GM19023 (cell line): ENCODE results near the gene SLC4A2.

Experiments used
- ATAC-seq: cut with Tn5 transposase; IDR thresholded peaks from one replicate; pipeline ENCODE4 v1.9.1; 2021; ENCODE audit warnings: mild to moderate bottlenecking, moderate library complexity; ENCODE audit not compliant: unreplicated experiment

Gene SLC4A2

GRCh38 chr7:151125846-151126481 lies 66.6 kb downstream of the SLC4A2 start:
- no peak for ATAC-seq
